ENCODE results near the gene ARHGAP10.

Gene ARHGAP10

GRCh38 chr4:147950841-147951240 lies 219.0 kb downstream of the ARHGAP10 start:
- TF ChIP-seq, protein P1, sequence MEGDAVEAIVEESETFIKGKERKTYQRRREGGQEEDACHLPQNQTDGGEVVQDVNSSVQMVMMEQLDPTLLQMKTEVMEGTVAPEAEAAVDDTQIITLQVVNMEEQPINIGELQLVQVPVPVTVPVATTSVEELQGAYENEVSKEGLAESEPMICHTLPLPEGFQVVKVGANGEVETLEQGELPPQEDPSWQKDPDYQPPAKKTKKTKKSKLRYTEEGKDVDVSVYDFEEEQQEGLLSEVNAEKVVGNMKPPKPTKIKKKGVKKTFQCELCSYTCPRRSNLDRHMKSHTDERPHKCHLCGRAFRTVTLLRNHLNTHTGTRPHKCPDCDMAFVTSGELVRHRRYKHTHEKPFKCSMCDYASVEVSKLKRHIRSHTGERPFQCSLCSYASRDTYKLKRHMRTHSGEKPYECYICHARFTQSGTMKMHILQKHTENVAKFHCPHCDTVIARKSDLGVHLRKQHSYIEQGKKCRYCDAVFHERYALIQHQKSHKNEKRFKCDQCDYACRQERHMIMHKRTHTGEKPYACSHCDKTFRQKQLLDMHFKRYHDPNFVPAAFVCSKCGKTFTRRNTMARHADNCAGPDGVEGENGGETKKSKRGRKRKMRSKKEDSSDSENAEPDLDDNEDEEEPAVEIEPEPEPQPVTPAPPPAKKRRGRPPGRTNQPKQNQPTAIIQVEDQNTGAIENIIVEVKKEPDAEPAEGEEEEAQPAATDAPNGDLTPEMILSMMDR (IDR thresholded peaks at IDR 0.05; ENCODE audit: insufficient read depth, low read depth, low read length, missing control alignments), result no peak
- H3K4me3 ChIP-seq (ENCODE audit: low read depth, low read length), result no peak overlapping the region
- no peak for DNase-seq (ENCODE audit: low read depth)

GRCh38 chr4:147954850-147955249 lies 223.0 kb downstream of the ARHGAP10 start:
- TF ChIP-seq, protein P1 (IDR thresholded peaks at IDR 0.05; ENCODE audit: insufficient read depth, low read depth, low read length, missing control alignments), result no peak
- DNase-seq (ENCODE audit: low read depth), result no peak
- H3K4me3 ChIP-seq (ENCODE audit: low read depth, low read length), result no peak overlapping the region

GRCh38 chr4:147955827-147956558 lies 224.1 kb downstream of the ARHGAP10 start:
- TF ChIP-seq, protein P1 (IDR thresholded peaks at IDR 0.05; ENCODE audit: insufficient read depth, low read depth, low read length, missing control alignments), result no peak
- DNase-seq (ENCODE audit: low read depth), result no peak
- no peak overlapping the region for H3K4me3 ChIP-seq (ENCODE audit: low read depth, low read length)

DNA sequence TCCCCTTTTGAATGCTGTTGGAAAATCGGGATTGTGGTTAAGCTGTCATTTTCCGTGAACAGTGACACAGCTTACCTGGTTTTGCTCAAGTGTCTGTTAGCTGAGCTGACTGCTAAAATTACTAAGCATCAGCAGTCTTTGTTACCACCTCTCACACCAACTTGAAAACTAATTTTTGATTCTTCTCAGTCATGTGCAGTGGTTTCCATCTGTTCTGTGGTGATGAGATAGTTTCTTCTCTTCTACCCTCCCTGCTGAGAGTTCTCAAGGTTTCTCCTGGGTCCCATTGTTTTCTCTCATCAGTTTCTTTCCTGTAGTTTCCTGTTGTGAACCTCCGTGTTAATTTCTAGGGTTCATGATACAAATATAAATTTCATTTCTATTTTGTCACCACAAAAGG lies 225.6 kb downstream of the ARHGAP10 start:
- H3K4me3 ChIP-seq (ENCODE audit: low read depth, low read length), result no peak overlapping the region
- TF ChIP-seq, protein P1 (IDR thresholded peaks at IDR 0.05; ENCODE audit: insufficient read depth, low read depth, low read length, missing control alignments), result no peak
- no peak for DNase-seq (ENCODE audit: low read depth)

- DNase-seq (ENCODE audit: low read depth), result no peak
- TF ChIP-seq, protein P1 (IDR thresholded peaks at IDR 0.05; ENCODE audit: insufficient read depth, low read depth, low read length, missing control alignments), result no peak
Observed at GRCh38 chr4:147958057-147958456, 226.2 kb downstream of the ARHGAP10 start.

GRCh38 chr4:147958489-147959065 lies 226.7 kb downstream of the ARHGAP10 start:
- TF ChIP-seq, protein P1 (IDR thresholded peaks at IDR 0.05; ENCODE audit: insufficient read depth, low read depth, low read length, missing control alignments), result no peak
- no peak overlapping the region for H3K4me3 ChIP-seq (ENCODE audit: low read depth, low read length)
- no peak for DNase-seq (ENCODE audit: low read depth)

More at GRCh38 chr4:147958057-147958456, 226.2 kb downstream of the ARHGAP10 start:
- H3K4me3 ChIP-seq (ENCODE audit: low read depth, low read length), result no peak overlapping the region

All from GM12865 (cell line).